GM18505 (cell line): ENCODE measurements around the gene MALL.
"Not testable (repeated sequence)": the region's sequence is repeated elsewhere in the genome, so short reads cannot be mapped to it uniquely, and the experiment has no call there.

ENCODE experiments used
- ATAC-seq: cut with Tn5 transposase; IDR thresholded peaks from one replicate; pipeline ENCODE4 v1.9.1; 2021; ENCODE audit not compliant: unreplicated experiment
- POLR2A ChIP-seq: IDR thresholded peaks from 4 replicates; pipeline ENCODE4 v1.6.1; 2011; ENCODE audit warnings: borderline replicate concordance; ENCODE audit not compliant: insufficient read depth, insufficient read length; ENCODE audit errors: extremely low read depth

MALL gene

DNA sequence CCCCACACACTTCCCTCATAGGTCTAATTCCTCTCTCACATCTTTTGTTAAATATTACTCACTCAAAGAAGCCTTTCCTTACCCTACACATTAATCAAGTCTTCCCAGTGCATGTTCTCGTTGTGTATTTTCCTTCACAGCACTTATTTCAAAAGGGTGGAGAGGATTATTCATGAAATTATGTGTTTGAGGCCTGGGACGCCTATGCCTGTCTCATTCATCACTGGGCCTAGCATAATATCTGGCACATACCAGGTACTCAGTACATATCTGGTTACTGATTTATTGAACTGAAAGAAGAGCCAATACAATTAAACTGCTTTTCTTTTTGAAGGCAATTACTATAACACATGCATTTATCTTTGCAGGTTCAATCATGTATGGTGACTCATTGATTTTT lies 15.1 kb upstream of the MALL start:
- ATAC-seq = no peak
- TF ChIP-seq POLR2A = no peak

GRCh38 chr2:110126906-110127305 lies 11.3 kb upstream of the MALL start:
- no peak for ATAC-seq
- no peak for TF ChIP-seq POLR2A

DNA sequence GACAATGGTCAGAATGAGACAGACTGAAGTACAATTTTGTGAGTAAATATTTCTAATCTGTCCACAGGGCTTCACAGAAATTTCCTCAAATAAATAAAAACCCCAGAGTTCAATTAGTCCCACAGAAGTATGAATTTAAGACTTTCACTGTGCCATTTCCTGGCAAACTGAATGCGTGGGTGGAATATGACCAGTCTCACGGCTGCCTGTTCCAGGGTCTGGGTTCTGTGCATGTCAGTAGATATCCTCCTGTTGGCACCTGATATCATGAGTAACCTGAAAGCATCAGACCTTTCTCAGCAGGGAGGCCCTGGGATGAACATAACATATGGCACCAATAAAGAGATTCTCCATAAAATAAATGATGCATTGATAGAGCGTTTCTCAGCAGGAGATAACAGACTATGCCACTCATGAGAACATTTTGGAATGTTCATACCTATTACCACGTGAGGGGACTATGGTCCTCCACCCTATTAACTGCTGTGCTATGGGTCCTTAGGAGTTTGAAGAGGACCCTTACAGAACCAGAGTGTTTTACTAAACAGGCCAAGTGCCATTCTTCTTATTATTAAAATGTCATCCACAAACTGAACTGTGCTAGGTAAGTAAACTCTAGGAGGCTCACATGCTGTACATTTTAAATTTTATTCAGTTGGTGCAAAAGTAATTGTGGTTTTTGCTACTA lies 10.6 kb upstream of the MALL start:
- TF ChIP-seq POLR2A = no peak
- ATAC-seq = no peak

GRCh38 chr2:110124939-110125691 lies 9.5 kb upstream of the MALL start:
- TF ChIP-seq POLR2A = no peak
- ATAC-seq = no peak

DNA sequence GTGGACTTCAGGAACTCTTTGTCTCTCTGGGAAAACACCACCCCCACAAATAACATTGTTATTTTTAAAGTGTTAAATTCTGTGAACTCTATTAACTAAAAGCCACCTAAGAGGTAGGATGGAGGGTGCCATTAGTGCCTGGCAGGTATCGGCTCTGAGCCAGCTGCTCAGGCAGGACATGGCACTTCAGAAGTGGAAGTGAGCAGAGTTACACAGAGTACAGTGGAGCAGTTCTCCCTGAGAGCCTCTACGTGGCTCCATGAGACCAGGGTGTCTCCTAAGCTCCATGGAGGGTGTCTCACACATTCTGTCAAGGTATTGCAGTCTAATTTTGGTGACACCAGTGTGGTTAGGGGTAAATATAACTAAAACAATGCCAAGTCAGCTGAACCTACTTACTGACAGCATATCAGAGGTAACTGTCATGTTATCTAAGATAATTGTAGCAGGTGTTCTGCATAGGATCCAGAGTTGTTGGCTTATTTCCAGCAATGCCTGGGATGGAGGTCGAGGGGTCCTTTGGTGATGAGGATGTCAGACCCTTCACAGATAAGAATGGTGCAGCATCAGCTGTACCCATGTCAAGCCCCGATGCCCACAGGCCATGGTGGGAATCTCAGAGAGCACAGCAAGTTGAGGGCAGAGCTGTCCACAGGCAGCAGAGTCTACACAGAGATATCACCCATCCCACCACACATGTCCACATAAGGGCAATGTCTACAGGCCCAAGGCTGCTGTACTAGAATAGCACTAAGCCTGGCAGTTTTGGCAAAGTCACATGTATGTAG lies 8.6 kb upstream of the MALL start:
- TF ChIP-seq POLR2A = no peak

DNA sequence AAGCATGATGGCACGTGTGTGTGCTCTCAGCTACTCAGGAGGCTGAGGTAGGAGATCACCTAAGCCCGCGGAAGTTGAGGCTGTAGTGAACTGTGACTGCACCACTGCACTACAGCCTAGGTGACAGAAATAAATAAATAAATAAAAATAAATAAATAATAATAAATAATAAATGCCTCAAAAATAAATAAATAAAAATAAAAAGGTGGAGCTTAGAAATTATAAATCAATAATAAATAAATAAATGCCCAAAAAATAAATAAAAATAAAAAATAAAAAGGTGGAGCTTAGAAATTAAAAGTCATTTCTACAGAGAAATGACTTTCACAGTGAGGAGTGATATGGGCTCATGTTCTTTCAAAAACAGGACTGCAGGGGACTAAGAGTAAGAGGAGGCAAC lies 6.0 kb upstream of the MALL start:
- ATAC-seq = no peak
- TF ChIP-seq POLR2A = no peak

More for the DNA sequence above, 8.6 kb upstream of the MALL start:
- ATAC-seq = no peak

- no peak for TF ChIP-seq POLR2A
- no peak for ATAC-seq
Measured at GRCh38 chr2:110121052-110121334, 5.4 kb upstream of the MALL start.

DNA sequence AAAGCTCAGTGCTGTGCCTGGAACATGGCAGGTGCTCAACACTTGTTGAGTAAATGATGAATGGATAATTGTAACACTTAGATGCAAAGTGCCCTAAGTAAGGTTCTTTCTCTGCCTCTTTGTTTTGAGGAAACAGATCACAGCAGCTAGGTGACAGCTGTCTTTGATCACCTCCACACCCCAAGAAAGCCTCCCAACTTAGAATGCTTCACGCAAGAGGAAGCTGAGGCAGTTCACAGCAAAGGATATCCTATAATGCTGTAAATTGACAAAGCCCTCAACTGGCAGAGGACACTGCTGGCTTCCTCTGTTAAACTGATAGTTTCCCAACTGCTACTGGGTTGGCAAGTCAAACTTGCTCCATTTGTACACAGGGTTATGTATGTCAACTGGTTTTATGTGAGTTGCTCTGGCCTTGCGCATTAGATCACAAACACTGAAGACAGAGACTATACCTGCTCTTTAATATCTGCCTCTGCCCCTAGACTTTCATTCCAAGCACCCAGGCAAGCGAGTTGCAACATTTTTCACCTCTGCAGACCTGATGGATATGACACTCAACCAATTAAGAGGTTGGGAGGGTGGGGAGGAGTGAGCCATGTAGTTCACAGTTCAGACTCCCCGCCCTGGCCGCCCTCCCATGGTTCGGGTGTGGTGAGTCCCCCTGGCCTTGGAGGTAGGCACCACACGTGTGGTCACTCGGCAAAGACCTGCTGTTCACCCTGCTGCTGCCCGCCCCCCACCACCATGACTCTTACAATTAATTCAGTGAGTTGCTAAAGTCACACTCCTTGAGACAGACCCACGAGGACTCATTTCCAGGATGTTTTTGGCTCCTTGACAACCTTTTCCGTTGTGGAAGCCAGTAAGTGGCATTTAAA lies 4.8 kb upstream of the MALL start:
- no peak for TF ChIP-seq POLR2A
- no peak for ATAC-seq

DNA sequence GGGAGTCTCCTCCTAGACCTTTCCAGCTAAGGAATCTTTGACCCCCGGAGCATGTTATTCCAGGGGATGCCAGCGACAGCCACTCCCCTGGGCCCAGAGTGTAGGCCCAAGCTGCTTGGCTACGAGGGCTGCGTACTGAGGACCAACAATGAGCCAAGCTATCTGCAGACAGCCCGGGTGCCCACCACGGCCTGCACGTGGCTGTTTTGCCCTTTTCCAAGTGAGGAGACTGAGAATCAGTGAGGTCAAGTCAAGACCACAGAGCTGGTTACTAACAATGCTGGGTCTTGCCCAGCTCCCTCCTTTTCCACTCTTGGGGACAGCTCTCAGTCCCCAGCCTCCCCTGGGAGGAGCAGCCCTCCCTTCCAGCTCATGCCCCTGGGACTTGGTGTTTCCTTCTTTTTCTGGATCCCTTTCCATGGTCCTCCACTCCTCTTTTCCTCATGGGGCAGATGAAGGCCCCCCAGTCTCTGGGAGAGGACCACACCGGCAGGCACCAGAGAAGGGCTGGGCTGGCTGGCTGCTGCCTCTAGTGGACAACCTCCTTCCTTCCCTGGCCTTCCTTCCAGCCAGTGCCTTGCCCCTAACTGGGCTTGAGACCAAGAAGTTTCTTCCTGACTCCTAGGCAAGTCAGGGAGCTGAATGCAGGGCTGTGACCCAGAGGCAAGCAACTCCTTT lies 550 bp upstream of the MALL start:
- TF ChIP-seq POLR2A = no peak
- ATAC-seq = no peak

DNA sequence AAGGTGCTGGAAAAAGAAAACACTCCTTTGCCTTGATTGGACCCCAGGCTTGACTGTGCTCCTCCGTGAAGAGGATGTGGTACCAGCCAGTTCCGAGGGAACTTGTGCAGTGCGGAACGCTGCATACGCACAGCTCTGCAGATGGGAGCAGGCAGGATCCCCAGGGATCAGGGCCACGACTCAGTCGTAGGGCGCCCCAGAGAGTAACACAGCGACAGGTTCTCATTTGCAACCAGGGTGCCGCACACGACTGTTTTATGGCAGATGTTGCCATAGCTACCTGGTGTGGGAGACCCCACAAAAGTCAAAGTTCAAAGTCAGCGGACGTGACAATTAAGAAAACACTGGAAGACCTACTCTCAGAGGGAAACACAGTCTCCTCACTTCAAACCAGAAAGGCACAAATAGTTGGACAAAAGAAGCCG lies 779 bp downstream of the MALL start:
- no peak for TF ChIP-seq POLR2A
- no peak for ATAC-seq

DNA sequence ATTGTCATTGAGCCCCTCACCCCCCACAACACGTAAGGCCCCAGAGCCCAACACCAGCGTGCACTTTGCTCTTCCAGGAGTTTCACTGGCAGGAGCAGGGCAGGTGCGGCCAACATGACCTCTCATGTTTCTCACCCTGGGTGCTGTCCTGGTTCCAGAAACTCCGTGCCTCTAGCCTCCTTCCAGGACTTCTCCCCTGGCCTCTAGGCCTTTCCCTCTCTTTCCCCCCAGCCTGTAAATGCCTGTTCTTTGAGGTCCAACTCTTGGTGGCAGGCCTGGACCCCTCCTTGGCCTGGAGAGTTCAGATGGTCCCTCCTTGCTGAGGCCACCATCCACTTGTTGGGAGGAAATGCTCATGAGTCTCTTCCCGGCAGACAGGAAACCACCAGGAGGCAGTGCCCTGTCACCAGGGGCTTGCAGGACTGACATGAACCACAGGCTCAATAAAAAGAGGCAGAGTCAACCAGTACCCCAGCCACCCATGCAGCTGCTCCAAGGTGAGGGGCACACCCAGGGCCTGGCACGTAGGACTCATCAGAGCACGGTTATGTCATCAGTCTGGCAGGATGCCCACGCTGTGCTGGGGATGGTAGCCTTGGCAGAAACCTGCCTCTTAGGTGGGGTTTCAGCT lies 1.5 kb downstream of the MALL start:
- ATAC-seq = no peak
- no peak for TF ChIP-seq POLR2A

DNA sequence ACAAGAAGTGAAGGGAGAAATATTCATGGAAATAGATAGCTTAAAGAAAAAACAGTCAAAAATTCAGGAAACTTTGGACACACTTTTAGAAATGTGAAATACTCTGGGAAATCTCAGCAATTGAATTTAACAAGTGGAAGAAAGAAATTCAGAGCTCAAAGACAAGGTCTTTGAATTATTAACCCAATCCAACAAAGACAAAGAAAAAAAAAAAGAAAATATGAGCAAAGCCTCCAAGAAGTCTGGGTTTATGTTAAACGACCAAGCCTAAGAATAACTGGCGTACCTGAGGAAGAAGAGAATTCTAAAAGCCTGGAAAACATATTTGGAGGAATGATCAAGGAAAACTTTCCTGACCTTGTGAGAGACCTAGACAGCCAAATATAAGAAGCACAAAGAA lies 7.3 kb downstream of the MALL start:
- ATAC-seq = not testable (repeated sequence)
